Measurements from ENCODE around the gene SETDB2. TPM values are rescaled to one million over a fixed set of nuclear protein-coding genes. Genes with fewer than 3 reads are reported as not detected.

SETDB2 gene
- total and polyA plus RNA-seq, 2 of the 4 experiments (the other 2 are of a cell fraction), result 4.3 to 5.7 TPM

DNA sequence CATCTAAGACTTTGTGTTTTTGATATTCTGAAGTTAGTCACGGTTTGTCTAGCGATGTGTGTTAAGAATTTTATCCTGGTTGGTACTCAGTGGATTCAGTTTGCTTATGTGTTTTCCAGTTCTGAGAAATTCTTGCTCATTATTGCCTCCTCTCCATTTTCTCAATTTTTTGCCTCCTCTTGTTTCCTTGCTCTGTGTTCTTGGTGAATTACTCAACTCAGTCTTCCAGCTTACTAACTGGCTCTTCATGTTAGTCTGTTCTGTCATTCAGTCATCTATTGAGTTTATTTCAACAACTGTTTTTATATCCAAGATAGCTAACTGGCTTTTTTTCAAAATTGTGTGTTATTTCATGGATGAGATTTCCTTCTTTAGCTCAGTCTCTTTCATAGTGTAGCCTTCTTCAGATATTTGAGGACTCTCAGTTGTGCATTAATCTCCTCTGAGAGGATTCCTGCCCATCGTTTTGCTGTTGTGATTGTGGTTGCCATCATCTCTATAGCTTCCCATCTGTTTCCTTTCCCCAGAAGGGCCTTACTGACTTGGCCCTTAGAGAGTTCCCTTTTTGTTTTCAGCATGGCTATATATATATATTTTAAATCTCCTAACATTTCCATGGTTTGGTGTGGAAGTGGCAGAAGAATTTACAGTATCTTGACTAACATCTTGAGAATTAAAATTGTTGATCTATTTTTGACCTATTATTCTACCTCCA lies 6.2 kb downstream of the SETDB2 start (continued):
- TF ChIP-seq, protein P1, sequence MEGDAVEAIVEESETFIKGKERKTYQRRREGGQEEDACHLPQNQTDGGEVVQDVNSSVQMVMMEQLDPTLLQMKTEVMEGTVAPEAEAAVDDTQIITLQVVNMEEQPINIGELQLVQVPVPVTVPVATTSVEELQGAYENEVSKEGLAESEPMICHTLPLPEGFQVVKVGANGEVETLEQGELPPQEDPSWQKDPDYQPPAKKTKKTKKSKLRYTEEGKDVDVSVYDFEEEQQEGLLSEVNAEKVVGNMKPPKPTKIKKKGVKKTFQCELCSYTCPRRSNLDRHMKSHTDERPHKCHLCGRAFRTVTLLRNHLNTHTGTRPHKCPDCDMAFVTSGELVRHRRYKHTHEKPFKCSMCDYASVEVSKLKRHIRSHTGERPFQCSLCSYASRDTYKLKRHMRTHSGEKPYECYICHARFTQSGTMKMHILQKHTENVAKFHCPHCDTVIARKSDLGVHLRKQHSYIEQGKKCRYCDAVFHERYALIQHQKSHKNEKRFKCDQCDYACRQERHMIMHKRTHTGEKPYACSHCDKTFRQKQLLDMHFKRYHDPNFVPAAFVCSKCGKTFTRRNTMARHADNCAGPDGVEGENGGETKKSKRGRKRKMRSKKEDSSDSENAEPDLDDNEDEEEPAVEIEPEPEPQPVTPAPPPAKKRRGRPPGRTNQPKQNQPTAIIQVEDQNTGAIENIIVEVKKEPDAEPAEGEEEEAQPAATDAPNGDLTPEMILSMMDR (conservative IDR thresholded peaks at IDR 0.05; ENCODE audit: low read depth, low read length), result no peak

All from IMR-90 (cell line).